Measurements from ENCODE around the gene CALHM5. TPM values are rescaled to one million over a fixed set of nuclear protein-coding genes. Genes with fewer than 3 reads are reported as not detected.

Gene CALHM5
- under 1 TPM; 0.34 to 0.67 TPM for total RNA-seq

DNA sequence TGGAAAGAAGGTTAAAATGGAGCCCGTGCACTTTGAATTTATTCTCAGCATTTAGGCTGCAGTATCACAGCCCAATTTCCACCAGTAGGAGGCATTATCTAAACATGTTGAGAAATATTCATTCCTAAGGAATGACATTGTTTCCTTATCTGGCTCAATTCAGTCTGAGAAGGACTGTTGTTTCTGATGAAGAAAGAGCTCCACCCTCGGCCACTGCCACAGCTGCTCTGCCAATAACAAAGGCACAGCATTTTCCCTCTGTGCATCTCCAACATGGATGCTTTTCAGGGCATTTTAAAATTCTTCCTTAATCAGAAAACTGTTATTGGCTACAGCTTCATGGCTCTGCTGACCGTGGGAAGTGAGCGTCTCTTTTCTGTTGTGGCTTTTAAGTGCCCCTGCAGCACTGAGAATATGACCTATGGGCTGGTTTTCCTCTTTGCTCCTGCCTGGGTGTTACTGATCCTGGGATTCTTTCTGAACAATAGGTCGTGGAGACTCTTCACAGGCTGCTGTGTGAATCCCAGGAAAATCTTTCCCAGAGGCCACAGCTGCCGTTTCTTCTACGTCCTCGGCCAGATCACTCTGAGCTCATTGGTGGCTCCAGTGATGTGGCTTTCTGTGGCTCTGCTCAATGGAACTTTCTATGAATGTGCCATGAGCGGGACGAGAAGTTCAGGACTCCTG is at the start of gene CALHM5:
TSS of gene CALHM5 (plus strand) at position 216 of the 687 bp plus-strand sequence. CDS start at position 274, 58 bp downstream.

DNA sequence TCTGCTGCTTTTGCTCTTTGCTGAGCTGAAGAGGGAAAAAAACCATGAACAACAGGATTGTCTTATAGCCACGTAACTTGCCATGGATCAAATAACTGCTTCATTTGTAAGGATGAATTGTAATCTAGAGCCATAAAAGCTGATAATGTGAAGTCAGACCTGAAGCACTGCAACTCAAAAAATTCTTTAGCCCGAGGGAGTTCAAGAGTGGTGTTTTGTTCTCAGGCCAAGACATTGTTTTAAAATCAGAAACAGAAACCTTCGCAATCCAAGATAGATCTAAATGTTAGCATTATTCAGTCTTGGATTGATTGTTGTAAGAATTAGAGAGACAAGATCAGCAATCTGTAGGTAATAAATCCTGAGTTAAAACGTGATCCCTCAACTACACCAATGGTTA is 34.2 kb downstream of the CALHM5 start, which contains the start of gene TRAPPC3L:
TSS of gene TRAPPC3L (minus strand) at position 34 of the 400 bp plus-strand sequence. CDS start 170 bp downstream, outside the sequence.

DNA sequence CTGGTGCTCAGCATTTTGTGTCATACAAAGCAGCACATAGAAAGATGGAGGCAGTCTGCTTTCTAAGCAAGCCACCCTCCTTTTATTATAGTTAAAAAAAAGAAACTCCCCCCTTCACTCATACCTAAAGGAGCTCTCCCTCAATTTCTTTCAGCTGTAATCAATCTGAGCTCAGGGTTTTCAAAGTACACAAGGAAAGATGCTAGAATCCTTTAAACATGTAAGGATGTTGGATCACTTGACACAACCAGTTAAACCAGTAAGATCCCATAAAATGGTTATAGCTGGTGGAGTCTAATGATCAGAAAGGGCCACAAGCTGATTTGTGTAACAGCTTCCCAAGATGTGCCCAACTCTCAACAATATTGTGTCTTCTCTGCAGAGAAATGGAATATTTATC is 42.0 kb downstream of the CALHM5 start, which contains the start of gene CALHM4:
TSS of gene CALHM4 (plus strand) at position 301 of the 400 bp plus-strand sequence. CDS start at position 344, 43 bp downstream.

GRCh38 chr6:116570856-116571682 is 59.6 kb downstream of the CALHM5 start, which contains the start of gene RWDD1:
TSS of gene RWDD1 (plus strand) at chr6:116571504. CDS start at chr6:116571583, 79 bp downstream.

Other genes starting within 250 kb of the CALHM5 start
- gene TSPYL1, start 231.7 kb upstream of the CALHM5 start, total RNA-seq = 10 to 100 TPM; 49.6 to 61.6 TPM
- gene DSE, start 140.7 kb upstream of the CALHM5 start, total RNA-seq = 10 to 100 TPM in 1 of 2 donors, 1 to 10 TPM in 1; 8.7 to 11.7 TPM
- gene CALHM6, start 50.3 kb upstream of the CALHM5 start, total RNA-seq = under 1 TPM; 0.34 to 1.00 TPM
- under 1 TPM in 1 of 2 donors, not detected in 1; under 0.01 TPM for gene TRAPPC3L, start 34.0 kb downstream of the CALHM5 start, total RNA-seq
- gene CALHM4, start 42.1 kb downstream of the CALHM5 start, total RNA-seq = under 1 TPM in 1 of 2 donors, not detected in 1; under 0.01 TPM
- gene RWDD1, start 59.9 kb downstream of the CALHM5 start, total RNA-seq = 10 to 100 TPM; 26.5 to 31.6 TPM
- gene RSPH4A, start 104.8 kb downstream of the CALHM5 start, total RNA-seq = under 1 TPM; under 0.01 to 0.34 TPM
- gene ZUP1, start 157.1 kb downstream of the CALHM5 start, total RNA-seq = 10 to 100 TPM; 11.7 to 15.7 TPM
- 1 to 10 TPM; 4.3 to 6.9 TPM for gene KPNA5, start 169.6 kb downstream of the CALHM5 start, total RNA-seq

Measured in melanocyte of skin (primary cell).